Measurements from ENCODE around the gene N4BP2L1. TPM values are rescaled to one million over a fixed set of nuclear protein-coding genes. Genes with fewer than 3 reads are reported as not detected.

N4BP2L1 gene
- total and polyA plus RNA-seq, 2 experiments from 2014 or later, result 1.2 to 1.4 TPM

DNA sequence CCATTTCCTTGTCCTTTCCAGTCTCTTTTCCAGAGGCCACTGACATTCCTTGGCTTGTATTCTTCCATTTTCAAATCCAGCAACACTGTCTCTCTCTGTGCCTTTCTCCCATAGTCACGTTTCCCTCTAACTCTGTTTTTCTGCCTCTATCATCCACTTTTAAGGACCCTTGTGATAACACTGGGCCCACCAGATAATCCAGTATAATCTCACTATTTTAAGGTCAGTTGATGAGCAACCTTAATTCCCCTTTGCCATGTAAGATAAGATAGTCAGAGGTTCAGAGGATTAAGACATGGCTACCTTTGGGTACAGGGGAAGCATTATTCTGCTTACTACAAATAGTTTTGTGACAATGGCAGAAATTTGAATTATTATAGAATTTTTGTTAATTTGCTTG is 45.7 kb upstream of the N4BP2L1 start:
- Histone ChIP-seq H3K9me2 (ENCODE audit: insufficient read depth) (no peaks in the 10 kb centered on the region), H3K9ac (no peak overlapping the region), H4K20me1 (ENCODE audit: insufficient read depth) (no peaks in the 10 kb centered on the region), H3K27me3 (replicated peaks; ENCODE audit: insufficient read depth) (no peaks in the 10 kb centered on the region), H3K36me3 (ENCODE audit: low read depth) (no peaks in the 10 kb centered on the region), H3K9me3 (ENCODE audit: low read depth) (no peaks in the 10 kb centered on the region), H3K4me2 (ENCODE audit: unreplicated experiment) (no peak overlapping the region), H2AFZ (no peak overlapping the region), H3K27ac (no peak overlapping the region), H3K4me3 (no peak overlapping the region), H3K4me1 (ENCODE audit: insufficient read depth) (peaks cover 15% of the 10 kb centered on the region; the same call in 1 of the 2 replicates), H3F3A (ENCODE audit: insufficient read depth) (peaks cover 13% of the 10 kb centered on the region; the same call in 1 of the 2 replicates), H3K79me2 (ENCODE audit: insufficient read depth) (no peaks in the 10 kb centered on the region)
- 86 to 97% methylated on average over 1 of the region's 1 CpG for WGBS, 2 experiments (ENCODE audit: low coverage in 1 of 2, low lambda C conversion rate in 2 of 2, missing lambda C conversion rate in 2 of 2)
- no peak for DNase-seq
- TF ChIP-seq EZH2phosphoT487 (IDR thresholded peaks at IDR 0.05; ENCODE audit: insufficient read depth, low read depth) (no peak), EZH2 (IDR thresholded peaks at IDR 0.05; ENCODE audit: insufficient read depth, poor library complexity, severe bottlenecking) (no peak)
- in situ Hi-C loops (cut with MboI), result no loop called here

DNA sequence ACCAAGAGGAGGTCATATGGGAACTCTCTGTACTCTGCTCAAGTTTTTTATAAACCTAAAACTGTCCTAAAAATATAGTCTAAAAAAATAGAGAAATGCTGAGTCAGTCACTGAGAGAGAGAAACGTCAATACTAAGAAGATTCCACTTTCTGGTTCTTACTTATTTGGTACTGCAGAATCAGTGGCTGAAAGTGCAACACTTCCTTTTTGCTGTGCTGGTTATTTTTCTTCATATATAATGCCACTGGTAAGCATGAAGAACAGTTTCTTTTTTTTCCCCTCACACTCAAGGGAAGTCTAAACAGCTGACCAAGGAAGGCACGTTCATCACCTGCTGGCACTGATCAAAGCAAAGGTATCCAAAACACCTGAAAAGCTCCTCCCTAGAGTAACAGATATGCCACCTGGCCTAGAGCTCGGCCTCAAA is 44.3 kb upstream of the N4BP2L1 start:
- DNase-seq, result peak; percentile 21
- no peak overlapping the region for H3K4me2 ChIP-seq (ENCODE audit: unreplicated experiment)
- in situ Hi-C loops (cut with MboI), result no loop called here

DNA sequence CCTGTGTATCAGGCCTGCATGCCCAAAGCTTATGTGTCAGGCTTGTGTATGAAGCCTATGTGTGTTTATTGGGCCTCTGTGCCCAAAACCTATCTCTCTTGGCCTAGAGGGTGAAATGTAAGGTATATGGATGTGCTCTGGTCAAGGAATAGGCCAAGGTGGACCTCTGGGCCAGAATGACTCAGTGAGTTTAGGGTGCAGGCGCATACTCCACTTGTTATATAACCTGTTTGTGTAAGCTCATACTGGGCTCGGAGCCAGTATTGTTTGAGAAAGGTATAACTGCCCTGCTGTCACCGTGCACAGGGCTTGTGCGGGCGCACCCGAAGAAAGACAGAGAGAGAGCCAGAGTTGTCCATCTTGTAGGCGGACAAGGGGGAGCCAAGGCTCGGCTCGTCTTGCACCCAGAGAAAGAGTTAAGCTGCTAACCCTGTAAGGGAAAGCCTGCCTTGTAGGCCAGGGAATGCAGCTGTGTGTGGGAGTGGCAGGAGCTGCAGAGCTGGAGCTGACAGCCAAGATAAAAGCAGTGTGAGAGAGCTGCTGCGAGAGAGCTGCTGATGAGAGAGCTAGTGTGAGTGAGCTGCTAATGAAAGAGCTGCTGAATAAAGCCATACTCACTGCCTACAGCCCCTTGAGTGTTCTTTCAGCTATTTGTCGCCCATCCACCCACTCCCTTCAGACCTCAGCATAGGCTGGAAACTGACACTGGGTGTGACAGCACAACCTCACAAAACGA is 43.4 kb upstream of the N4BP2L1 start:
- peak overlapping the region; percentile 59 for H3K27ac ChIP-seq
- H2AFZ ChIP-seq, result 0 out of 2 replicates have a peak overlapping the region, but pooled peaks have one; percentile 18
- peaks cover 15% of the 10 kb centered on the region; the same call in 1 of the 2 replicates for H3K4me1 ChIP-seq (ENCODE audit: insufficient read depth)
- WGBS, 2 experiments (ENCODE audit: low coverage in 1 of 2, low lambda C conversion rate in 2 of 2, missing lambda C conversion rate in 2 of 2), result 59 to 62% methylated on average over 12 of the region's 12 CpGs
- DNase-seq, result peak; percentile 61
- no peaks in the 10 kb centered on the region for H3K36me3 ChIP-seq (ENCODE audit: low read depth)
- in situ Hi-C loops (cut with MboI), result no loop called here
- no peaks in the 10 kb centered on the region for H3K79me2 ChIP-seq (ENCODE audit: insufficient read depth)
- no peaks in the 10 kb centered on the region for H3K9me2 ChIP-seq (ENCODE audit: insufficient read depth)
- TF ChIP-seq EZH2 (IDR thresholded peaks at IDR 0.05; ENCODE audit: insufficient read depth, poor library complexity, severe bottlenecking) (no peak), EZH2phosphoT487 (IDR thresholded peaks at IDR 0.05; ENCODE audit: insufficient read depth, low read depth) (no peak)
- H3K9me3 ChIP-seq (ENCODE audit: low read depth), result no peaks in the 10 kb centered on the region
- H3K27me3 ChIP-seq (replicated peaks; ENCODE audit: insufficient read depth), result no peaks in the 10 kb centered on the region
- no peak overlapping the region for H3K4me2 ChIP-seq (ENCODE audit: unreplicated experiment)
- peak overlapping the region; percentile 51 for H3K9ac ChIP-seq
- H3F3A ChIP-seq (ENCODE audit: insufficient read depth), result peaks cover 13% of the 10 kb centered on the region; the same call in 1 of the 2 replicates
- no peak overlapping the region for H3K4me3 ChIP-seq
- no peaks in the 10 kb centered on the region for H4K20me1 ChIP-seq (ENCODE audit: insufficient read depth)

More for the DNA sequence above, 44.3 kb upstream of the N4BP2L1 start:
- Histone ChIP-seq H3F3A (ENCODE audit: insufficient read depth) (peaks cover 13% of the 10 kb centered on the region; the same call in 1 of the 2 replicates), H3K27ac (peak overlapping the region; percentile 59), H2AFZ (0 out of 2 replicates have a peak overlapping the region, but pooled peaks have one; percentile 18), H3K36me3 (ENCODE audit: low read depth) (no peaks in the 10 kb centered on the region), H3K4me3 (no peak overlapping the region), H3K9me3 (ENCODE audit: low read depth) (no peaks in the 10 kb centered on the region), H3K27me3 (replicated peaks; ENCODE audit: insufficient read depth) (no peaks in the 10 kb centered on the region), H3K79me2 (ENCODE audit: insufficient read depth) (no peaks in the 10 kb centered on the region), H4K20me1 (ENCODE audit: insufficient read depth) (no peaks in the 10 kb centered on the region), H3K9me2 (ENCODE audit: insufficient read depth) (no peaks in the 10 kb centered on the region), H3K4me1 (ENCODE audit: insufficient read depth) (peaks cover 15% of the 10 kb centered on the region; the same call in 1 of the 2 replicates), H3K9ac (peak overlapping the region; percentile 51)
- 56 to 57% methylated on average over 3 of the region's 3 CpGs for WGBS, 2 experiments (ENCODE audit: low coverage in 1 of 2, low lambda C conversion rate in 2 of 2, missing lambda C conversion rate in 2 of 2)
- TF ChIP-seq EZH2 (IDR thresholded peaks at IDR 0.05; ENCODE audit: insufficient read depth, poor library complexity, severe bottlenecking) (no peak), EZH2phosphoT487 (IDR thresholded peaks at IDR 0.05; ENCODE audit: insufficient read depth, low read depth) (no peak)

DNA sequence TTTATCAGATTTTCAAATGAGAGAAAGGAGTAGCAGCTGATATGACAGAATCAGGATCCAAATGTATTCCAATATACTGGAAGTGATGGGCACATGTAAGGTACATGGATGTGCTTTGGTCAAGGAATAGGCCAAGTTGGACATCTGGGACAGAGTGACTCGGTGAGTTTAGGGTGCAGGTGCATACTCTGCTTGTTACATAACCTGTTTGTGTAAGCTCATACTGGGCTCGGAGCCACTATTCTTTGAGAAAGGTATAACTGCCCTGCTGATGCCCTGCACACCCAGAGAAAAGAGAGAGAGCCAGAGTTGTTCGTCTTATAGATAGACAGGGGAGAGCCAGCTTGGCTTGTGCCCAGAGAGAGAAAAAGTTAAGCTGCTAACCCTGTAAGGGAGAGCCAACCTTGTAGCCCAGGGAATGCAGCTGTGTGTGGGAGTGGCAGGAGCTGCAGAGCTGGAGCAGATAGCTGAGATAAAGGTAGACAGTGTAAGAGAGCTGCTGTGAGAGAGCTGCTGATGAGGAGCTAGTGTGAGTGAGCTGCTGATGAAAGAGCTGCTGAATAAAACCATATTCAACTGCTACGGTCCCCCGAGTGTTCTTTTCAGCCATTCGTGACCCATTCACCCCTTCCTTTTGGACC is 40.7 kb upstream of the N4BP2L1 start:
- H4K20me1 ChIP-seq (ENCODE audit: insufficient read depth), result no peaks in the 10 kb centered on the region
- H3K4me3 ChIP-seq, result no peak overlapping the region
- no peaks in the 10 kb centered on the region for H3K79me2 ChIP-seq (ENCODE audit: insufficient read depth)
- no peak overlapping the region for H2AFZ ChIP-seq
- no peaks in the 10 kb centered on the region for H3K9me3 ChIP-seq (ENCODE audit: low read depth)
- H3K9me2 ChIP-seq (ENCODE audit: insufficient read depth), result no peaks in the 10 kb centered on the region
- no peak overlapping the region for H3K27ac ChIP-seq
- no peak for TF ChIP-seq EZH2 (IDR thresholded peaks at IDR 0.05; ENCODE audit: insufficient read depth, poor library complexity, severe bottlenecking)
- no peak for TF ChIP-seq EZH2phosphoT487 (IDR thresholded peaks at IDR 0.05; ENCODE audit: insufficient read depth, low read depth)
- in situ Hi-C loops (cut with MboI), result no loop called here
- H3K4me1 ChIP-seq (ENCODE audit: insufficient read depth), result peaks cover 15% of the 10 kb centered on the region; the same call in 1 of the 2 replicates
- H3K36me3 ChIP-seq (ENCODE audit: low read depth), result no peaks in the 10 kb centered on the region
- H3K9ac ChIP-seq, result no peak overlapping the region
- no peaks in the 10 kb centered on the region for H3K27me3 ChIP-seq (replicated peaks; ENCODE audit: insufficient read depth)
- DNase-seq, result no peak
- 70 to 71% methylated on average over 6 of the region's 6 CpGs for WGBS, 2 experiments (ENCODE audit: low coverage in 1 of 2, low lambda C conversion rate in 2 of 2, missing lambda C conversion rate in 2 of 2)
- H3K4me2 ChIP-seq (ENCODE audit: unreplicated experiment), result no peak overlapping the region
- peaks cover 11% of the 10 kb centered on the region; the same call in 1 of the 2 replicates for H3F3A ChIP-seq (ENCODE audit: insufficient read depth)

All from GM23248 (cell line).